NCI-H345 treated with DMSO at 0.1 percent for 48 hours (cell line): ENCODE data around the gene TXNRD3.
A peak's percentile ranks its signal among the peaks of the same experiment; 100 is the strongest.

Experiments used
- DNase-seq: peaks from one replicate; lab custom pipeline; 2025; ENCODE audit not compliant: unreplicated experiment; lab: John Stamatoyannopoulos, UW

The TXNRD3 gene

GRCh38 chr3:126654571-126655383 lies at the start of gene TXNRD3:
TXNRD3 (minus strand) TSS chr3:126655124.
- DNase-seq, result peak; percentile 23

- DNase-seq, result peak; percentile 84
Measured at GRCh38 chr3:126703512-126704493, 48.9 kb upstream of the TXNRD3 start, which contains the start of gene CHCHD6. CHCHD6 (plus strand) TSS chr3:126704240; CDS start chr3:126704313, 73 bp downstream.

GRCh38 chr3:126699011-126699410 lies 44.1 kb upstream of the TXNRD3 start:
- DNase-seq, result no peak

- DNase-seq, result no peak
Measured at GRCh38 chr3:126696701-126697267, 41.9 kb upstream of the TXNRD3 start.

- no peak for DNase-seq
Measured at GRCh38 chr3:126693921-126694320, 39.0 kb upstream of the TXNRD3 start.

- no peak for DNase-seq
Measured at GRCh38 chr3:126692858-126693257, 37.9 kb upstream of the TXNRD3 start.

- DNase-seq, result no peak
Measured at GRCh38 chr3:126691765-126692164, 36.8 kb upstream of the TXNRD3 start.

- DNase-seq, result no peak
Measured at GRCh38 chr3:126685493-126685892, 30.6 kb upstream of the TXNRD3 start.

GRCh38 chr3:126685021-126685420 lies 30.1 kb upstream of the TXNRD3 start:
- no peak for DNase-seq

- peak; percentile 22 for DNase-seq
Measured at GRCh38 chr3:126684218-126684751, 29.4 kb upstream of the TXNRD3 start.

GRCh38 chr3:126683069-126683468 lies 28.1 kb upstream of the TXNRD3 start:
- no peak for DNase-seq

GRCh38 chr3:126682009-126682408 lies 27.1 kb upstream of the TXNRD3 start:
- DNase-seq, result no peak

- DNase-seq, result no peak
Measured at GRCh38 chr3:126680667-126681055, 25.7 kb upstream of the TXNRD3 start.

GRCh38 chr3:126679831-126680666 lies 25.1 kb upstream of the TXNRD3 start:
- DNase-seq, result no peak

- peak; percentile 60 for DNase-seq
Measured at GRCh38 chr3:126679318-126679751, 24.4 kb upstream of the TXNRD3 start.

GRCh38 chr3:126678693-126679317 lies 23.9 kb upstream of the TXNRD3 start:
- no peak for DNase-seq

- no peak for DNase-seq
Measured at GRCh38 chr3:126677862-126678503, 23.1 kb upstream of the TXNRD3 start.

- no peak for DNase-seq
Measured at GRCh38 chr3:126676919-126677705, 22.2 kb upstream of the TXNRD3 start.
